Retinal pigment epithelial cell (primary cell): ENCODE results near the gene GOLGA8B.
"Not testable (repeated sequence)": the region's sequence is repeated elsewhere in the genome, so short reads cannot be mapped to it uniquely, and the experiment has no call there.

Source experiments
- DNase-seq: peaks from one replicate; pipeline ENCODE4 v3.0.0-alpha.2; 2010; ENCODE audit warnings: low read depth
- H3K4me3 ChIP-seq: 2 replicates; pipeline ENCODE4 v1.5.1; 2011; ENCODE audit warnings: mild to moderate bottlenecking, low read length, control low read depth, moderate library complexity
- CTCF ChIP-seq: conservative IDR thresholded peaks from 2 replicates; pipeline ENCODE4 v1.5.1; 2011; ENCODE audit warnings: low read depth, low read length, control low read depth, inconsistent platforms

Gene GOLGA8B

GRCh38 chr15:34583399-34584329 is at the start of gene GOLGA8B:
Gene GOLGA8B (minus strand): TSS chr15:34583651. CDS start chr15:34535912, 47,739 bp downstream.
- DNase-seq, result peak; percentile 43
- H3K4me3 ChIP-seq, result peak within 1 kb of the TSS; percentile 70
- no peak for TF ChIP-seq CTCF

- not testable (repeated sequence) for DNase-seq, H3K4me3 ChIP-seq
Measured at GRCh38 chr15:34633165-34633564, 49.7 kb upstream of the GOLGA8B start.

GRCh38 chr15:34628577-34629152 is 45.2 kb upstream of the GOLGA8B start:
- no peak overlapping the region for H3K4me3 ChIP-seq
- TF ChIP-seq CTCF, result no peak
- no peak for DNase-seq

- no peak for TF ChIP-seq CTCF
- peak; percentile 19 for DNase-seq
- H3K4me3 ChIP-seq, result no peak overlapping the region
Measured at GRCh38 chr15:34625007-34625406, 41.6 kb upstream of the GOLGA8B start.

- no peak overlapping the region for H3K4me3 ChIP-seq
- DNase-seq, result no peak
- peak; percentile 42 for TF ChIP-seq CTCF
Measured at GRCh38 chr15:34621675-34622074, 38.2 kb upstream of the GOLGA8B start.

GRCh38 chr15:34620814-34621213 is 37.4 kb upstream of the GOLGA8B start:
- no peak for TF ChIP-seq CTCF
- no peak for DNase-seq
- no peak overlapping the region for H3K4me3 ChIP-seq

- no peak for TF ChIP-seq CTCF
- H3K4me3 ChIP-seq, result no peak overlapping the region
- no peak for DNase-seq
Measured at GRCh38 chr15:34620142-34620541, 36.7 kb upstream of the GOLGA8B start.
